T-helper 22 cell (primary cell): ENCODE data around the gene C1orf87.

Experiments
- DNase-seq: peaks from one replicate; pipeline ENCODE4 v3.0.0-alpha.2; 2020; ENCODE audit warnings: low read depth

C1orf87 gene

GRCh38 chr1:59945790-59946189 lies 127.8 kb downstream of the C1orf87 start:
- no peak for DNase-seq
